Ishikawa (cell line): Measurements from ENCODE around the gene CRB1.
A peak's percentile ranks its signal among the peaks of the same experiment; 100 is the strongest.

Source experiments
- CEBPB ChIP-seq: IDR thresholded peaks from 2 replicates; pipeline ENCODE4 v1.6.1; 2012
- CREB1 ChIP-seq: IDR thresholded peaks from 2 replicates; pipeline ENCODE4 v1.6.1; 2012; ENCODE audit warnings: low read depth
- EGR1 ChIP-seq: IDR thresholded peaks from 2 replicates; pipeline ENCODE4 v1.6.1; 2012
- EP300 ChIP-seq: IDR thresholded peaks from 2 replicates; pipeline ENCODE4 v1.6.1; 2012; ENCODE audit warnings: borderline replicate concordance
- FOXM1 ChIP-seq: IDR thresholded peaks from 2 replicates; pipeline ENCODE4 v1.6.1; 2012; ENCODE audit warnings: low read depth, borderline replicate concordance
- NFIC ChIP-seq: IDR thresholded peaks from 2 replicates; pipeline ENCODE4 v1.6.1; 2012
- RAD21 ChIP-seq: IDR thresholded peaks from 2 replicates; pipeline ENCODE4 v1.6.1; 2012; ENCODE audit warnings: low read depth
- TAF1 ChIP-seq: IDR thresholded peaks from 2 replicates; pipeline ENCODE4 v1.6.1; 2012; ENCODE audit warnings: low read depth, mild to moderate bottlenecking
- TCF12 ChIP-seq: IDR thresholded peaks from 2 replicates; pipeline ENCODE4 v1.6.1; 2012; ENCODE audit warnings: low read depth
- TEAD4 ChIP-seq: IDR thresholded peaks from 2 replicates; pipeline ENCODE4 v1.6.1; 2012
- YY1 ChIP-seq: IDR thresholded peaks from 2 replicates; pipeline ENCODE4 v1.6.1; 2012; ENCODE audit warnings: low read depth
- ZBTB7A ChIP-seq: IDR thresholded peaks from 2 replicates; pipeline ENCODE4 v1.6.1; 2012; ENCODE audit warnings: low read depth
- TF ChIP-seq, protein P1 (sequence below): IDR thresholded peaks from 2 replicates; pipeline ENCODE4 v1.6.1; 2012
- TF ChIP-seq, protein P2 (sequence below): IDR thresholded peaks from 2 replicates; pipeline ENCODE4 v1.6.1; 2012; ENCODE audit warnings: low read depth, mild to moderate bottlenecking
- TF ChIP-seq, protein P3 (sequence below): IDR thresholded peaks from 2 replicates; pipeline ENCODE4 v1.6.1; 2012

CRB1 gene

DNA sequence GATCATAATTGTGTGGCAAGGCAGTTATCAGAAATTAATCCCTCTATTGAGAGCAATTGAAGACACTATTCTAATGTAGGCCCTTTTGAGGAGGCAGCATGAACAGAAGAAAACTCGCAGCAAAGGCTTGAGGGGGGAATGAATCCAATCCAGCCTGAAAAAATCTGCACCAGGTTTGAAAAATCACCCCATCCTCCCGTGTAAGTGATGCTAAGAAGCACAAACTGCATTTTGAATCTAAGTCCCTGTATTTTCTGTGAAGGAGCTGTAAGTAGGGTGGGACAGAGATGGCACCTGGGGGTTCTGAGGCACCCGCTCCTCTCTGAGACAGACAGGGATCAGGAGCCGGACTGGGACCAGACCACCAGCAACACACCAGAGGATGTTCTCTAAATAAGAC lies at the start of gene CRB1:
TSS of gene CRB1 (plus strand) at position 241 of the 400 bp plus-strand sequence. CDS start 161 bp downstream, outside the sequence.
- TF ChIP-seq NFIC = no peak
- TF ChIP-seq EP300 = no peak
- TF ChIP-seq ZBTB7A = no peak
- TF ChIP-seq FOXM1 = no peak
- TF ChIP-seq, protein P1, sequence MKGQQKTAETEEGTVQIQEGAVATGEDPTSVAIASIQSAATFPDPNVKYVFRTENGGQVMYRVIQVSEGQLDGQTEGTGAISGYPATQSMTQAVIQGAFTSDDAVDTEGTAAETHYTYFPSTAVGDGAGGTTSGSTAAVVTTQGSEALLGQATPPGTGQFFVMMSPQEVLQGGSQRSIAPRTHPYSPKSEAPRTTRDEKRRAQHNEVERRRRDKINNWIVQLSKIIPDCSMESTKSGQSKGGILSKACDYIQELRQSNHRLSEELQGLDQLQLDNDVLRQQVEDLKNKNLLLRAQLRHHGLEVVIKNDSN = no peak
- TF ChIP-seq TAF1 = no peak
- TF ChIP-seq, protein P2, sequence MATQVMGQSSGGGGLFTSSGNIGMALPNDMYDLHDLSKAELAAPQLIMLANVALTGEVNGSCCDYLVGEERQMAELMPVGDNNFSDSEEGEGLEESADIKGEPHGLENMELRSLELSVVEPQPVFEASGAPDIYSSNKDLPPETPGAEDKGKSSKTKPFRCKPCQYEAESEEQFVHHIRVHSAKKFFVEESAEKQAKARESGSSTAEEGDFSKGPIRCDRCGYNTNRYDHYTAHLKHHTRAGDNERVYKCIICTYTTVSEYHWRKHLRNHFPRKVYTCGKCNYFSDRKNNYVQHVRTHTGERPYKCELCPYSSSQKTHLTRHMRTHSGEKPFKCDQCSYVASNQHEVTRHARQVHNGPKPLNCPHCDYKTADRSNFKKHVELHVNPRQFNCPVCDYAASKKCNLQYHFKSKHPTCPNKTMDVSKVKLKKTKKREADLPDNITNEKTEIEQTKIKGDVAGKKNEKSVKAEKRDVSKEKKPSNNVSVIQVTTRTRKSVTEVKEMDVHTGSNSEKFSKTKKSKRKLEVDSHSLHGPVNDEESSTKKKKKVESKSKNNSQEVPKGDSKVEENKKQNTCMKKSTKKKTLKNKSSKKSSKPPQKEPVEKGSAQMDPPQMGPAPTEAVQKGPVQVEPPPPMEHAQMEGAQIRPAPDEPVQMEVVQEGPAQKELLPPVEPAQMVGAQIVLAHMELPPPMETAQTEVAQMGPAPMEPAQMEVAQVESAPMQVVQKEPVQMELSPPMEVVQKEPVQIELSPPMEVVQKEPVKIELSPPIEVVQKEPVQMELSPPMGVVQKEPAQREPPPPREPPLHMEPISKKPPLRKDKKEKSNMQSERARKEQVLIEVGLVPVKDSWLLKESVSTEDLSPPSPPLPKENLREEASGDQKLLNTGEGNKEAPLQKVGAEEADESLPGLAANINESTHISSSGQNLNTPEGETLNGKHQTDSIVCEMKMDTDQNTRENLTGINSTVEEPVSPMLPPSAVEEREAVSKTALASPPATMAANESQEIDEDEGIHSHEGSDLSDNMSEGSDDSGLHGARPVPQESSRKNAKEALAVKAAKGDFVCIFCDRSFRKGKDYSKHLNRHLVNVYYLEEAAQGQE = no peak
- TF ChIP-seq, protein P3, sequence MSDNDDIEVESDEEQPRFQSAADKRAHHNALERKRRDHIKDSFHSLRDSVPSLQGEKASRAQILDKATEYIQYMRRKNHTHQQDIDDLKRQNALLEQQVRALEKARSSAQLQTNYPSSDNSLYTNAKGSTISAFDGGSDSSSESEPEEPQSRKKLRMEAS = no peak
- no peak for TF ChIP-seq CREB1
- TF ChIP-seq CEBPB = no peak
- TF ChIP-seq YY1 = no peak
- no peak for TF ChIP-seq TEAD4
- TF ChIP-seq EGR1 = no peak
- no peak for TF ChIP-seq TCF12
- no peak for TF ChIP-seq RAD21

GRCh38 chr1:197218857-197219256 lies 49.2 kb upstream of the CRB1 start:
- TF ChIP-seq YY1 (no peak), EGR1 (no peak), TAF1 (no peak), NFIC (no peak), ZBTB7A (no peak), RAD21 (no peak), TEAD4 (no peak)
- TF ChIP-seq, protein P2 = no peak

DNA sequence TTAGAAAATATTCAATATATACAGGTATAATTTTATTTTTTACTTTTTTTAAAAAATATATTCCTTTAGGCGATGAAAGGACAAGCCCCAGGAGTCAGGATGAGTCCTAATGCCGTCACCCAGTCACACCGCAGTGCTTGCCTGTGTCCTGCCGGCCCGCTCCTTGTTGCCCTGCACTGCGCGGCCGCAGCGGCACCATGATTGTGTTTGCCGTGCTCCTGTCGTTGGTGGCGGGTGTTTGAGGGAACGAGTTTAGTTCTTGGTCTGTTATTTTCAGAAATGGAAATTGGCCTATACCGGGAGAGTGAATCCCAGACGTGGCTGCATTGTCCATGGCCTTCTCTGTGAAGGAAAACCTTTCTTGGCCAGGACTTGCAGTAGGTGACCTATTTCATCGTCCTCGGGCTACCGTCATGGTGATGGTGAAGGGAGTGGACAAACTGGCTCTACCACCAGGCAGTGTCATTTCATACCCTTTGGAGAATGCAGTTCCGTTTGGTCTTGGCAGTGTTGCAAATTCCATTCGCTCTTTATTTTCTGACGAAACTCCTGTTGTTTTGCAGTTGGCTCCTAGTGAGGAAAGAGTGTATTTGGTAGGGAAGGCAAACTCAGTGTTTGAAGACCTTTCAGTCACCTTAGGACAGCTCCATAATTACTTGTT lies 45.9 kb upstream of the CRB1 start:
- TF ChIP-seq EGR1 (no peak), TEAD4 (peak; percentile 66; the same call in 1 of the 2 replicates), TAF1 (no peak), CEBPB (no peak), CREB1 (no peak), FOXM1 (no peak), NFIC (peak; percentile 72), EP300 (peak; percentile 34; the same call in 1 of the 2 replicates), YY1 (no peak), TCF12 (peak; percentile 33; the same call in 1 of the 2 replicates), ZBTB7A (no peak), RAD21 (no peak)
- TF ChIP-seq, protein P1 = no peak
- TF ChIP-seq, protein P3 = peak; percentile 57
- TF ChIP-seq, protein P2 = no peak

DNA sequence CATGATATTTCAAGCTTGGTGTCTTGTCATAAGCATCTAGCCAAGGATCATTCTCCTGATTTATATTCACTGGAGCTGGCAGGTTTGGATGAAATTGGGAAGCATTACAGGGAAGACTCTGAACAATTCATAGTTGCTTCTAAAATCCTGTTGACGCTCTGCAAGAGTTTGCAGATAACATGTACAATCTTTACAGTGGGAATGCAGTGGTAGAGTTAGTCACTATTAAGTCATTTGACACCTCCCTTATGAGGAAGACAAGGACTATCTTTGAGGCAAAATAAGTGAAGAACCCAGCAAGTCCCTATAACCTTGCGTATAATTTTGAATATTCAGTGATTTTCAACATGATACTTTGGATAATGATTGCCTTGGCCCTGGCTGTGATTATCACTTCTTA lies 45.3 kb upstream of the CRB1 start:
- TF ChIP-seq YY1 (no peak), NFIC (no peak), EP300 (no peak), TAF1 (no peak), RAD21 (no peak)
- TF ChIP-seq, protein P3 = no peak
- TF ChIP-seq, protein P1 = no peak
- TF ChIP-seq, protein P2 = no peak
